GM12878 (cell line): Measurements from ENCODE around the gene SLC9A3. TPM values are rescaled to one million over a fixed set of nuclear protein-coding genes. Genes with fewer than 3 reads are reported as not detected.

ENCODE experiments used
- CBX3 ChIP-seq: fragments of 200-600 bp; sonication (generic); IDR thresholded peaks from 2 replicates; pipeline ENCODE4 v1.6.1; 2016; ENCODE audit warnings: low read depth, borderline replicate concordance
- ETV6 ChIP-seq, 2 experiments: fragments of 450-650 bp in 1 of 2; IDR thresholded peaks in 1 of 2; conservative IDR thresholded peaks in 1 of 2; 2 replicates each; pipeline ENCODE4 v1.6.1; 2014; ENCODE audit warnings: antibody characterized with exemption in 1 of 2, borderline replicate concordance in 1 of 2, low read depth in 1 of 2, mild to moderate bottlenecking in 1 of 2, moderate library complexity in 1 of 2
- HDAC2 ChIP-seq: fragments of 200-600 bp; sonication (generic); IDR thresholded peaks from 2 replicates; pipeline ENCODE4 v1.6.1; 2017
- KAT2A ChIP-seq: conservative IDR thresholded peaks from 2 replicates; pipeline ENCODE4 v1.6.1; 2011; ENCODE audit warnings: low read depth, low read length; ENCODE audit not compliant: control insufficient read depth
- NBN ChIP-seq: fragments of 450-650 bp; IDR thresholded peaks from 2 replicates; pipeline ENCODE4 v1.6.1; 2016
- NFYA ChIP-seq: IDR thresholded peaks from 2 replicates; pipeline ENCODE4 v1.6.1; 2011; ENCODE audit warnings: low read depth, mild to moderate bottlenecking, low read length, improper control_type of control experiment, borderline replicate concordance
- POLR2A ChIP-seq: IDR thresholded peaks from 2 replicates; pipeline ENCODE4 v1.6.1; 2011; ENCODE audit warnings: low read depth, mild to moderate bottlenecking, low read length
- RFX5 ChIP-seq: IDR thresholded peaks from 2 replicates; pipeline ENCODE4 v1.6.1; 2011; ENCODE audit warnings: low read depth, low read length, improper control_type of control experiment
- polyA plus RNA-seq, 11 experiments: library from polyadenylated mRNA; depleted of rRNA in 4 of 11; unstranded in 6 of 11; stranded (reverse) in 5 of 11; fragments of >200 nt; fragmentation: Nextera tagmentation in 4 of 11; fragmentation: Illumina TruSeq in 1 of 11; extraction: Ambion mirVana in 4 of 11; extraction: Trizol in 1 of 11; gene quantifications; 1 replicate in 1 of 11; 2 replicates in 10 of 11; pipeline versions ENCODE4 v1.2.1 to v1.2.3, GENCODE V29; 2011 to 2016; ENCODE audit warnings: inconsistent platforms in 2 of 11, missing spikeins in 2 of 11, low read depth in 1 of 11
- total RNA-seq, 4 experiments: library from RNA; depleted of rRNA in 3 of 4; stranded (reverse); fragments of >200 nt in 3 of 4; fragmentation: Illumina TruSeq in 1 of 4; extraction: Trizol in 1 of 4; gene quantifications; 2 replicates each; pipeline versions ENCODE4 v1.2.1 to v1.2.3, GENCODE V29; 2013 to 2021
- TF ChIP-seq, protein P1 (sequence below): fragments of 450-650 bp; IDR thresholded peaks from 2 replicates; pipeline ENCODE4 v1.6.1; 2017; ENCODE audit warnings: antibody characterized with exemption, mild to moderate bottlenecking, moderate library complexity
- TF ChIP-seq, protein P2 (sequence below): IDR thresholded peaks from 2 replicates; pipeline ENCODE4 v1.6.1; 2011; ENCODE audit warnings: mild to moderate bottlenecking, low read depth, low read length, moderate library complexity; ENCODE audit not compliant: insufficient replicate concordance
- TF ChIP-seq, protein P3 (sequence below): fragments of 450-650 bp; IDR thresholded peaks from 2 replicates; pipeline ENCODE4 v1.6.1; 2018; ENCODE audit warnings: borderline replicate concordance, mild to moderate bottlenecking; ENCODE audit not compliant: partially characterized antibody

SLC9A3 gene
- total and polyA plus RNA-seq, 10 of the 15 experiments (the other 5 are each of a cell fraction or from before 2014, with no cell fraction given), result 0.04 to 5.2 (median 2.3) TPM; not detected in 1

DNA sequence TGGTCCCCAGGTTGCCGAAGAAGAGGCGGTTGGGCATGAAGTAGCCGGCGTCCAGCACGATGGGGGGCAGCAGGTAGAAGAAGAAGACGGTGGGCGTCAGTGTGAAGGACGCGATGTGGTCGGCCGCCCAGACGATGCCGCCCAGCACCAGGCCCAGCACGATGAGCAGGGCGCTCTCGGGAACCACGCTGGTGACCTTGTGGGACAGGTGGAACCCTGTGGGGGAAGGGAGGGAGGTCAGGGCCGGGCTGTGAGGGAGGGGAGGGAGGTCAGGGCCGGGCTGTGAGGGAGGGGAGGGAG is 32.4 kb downstream of the SLC9A3 start (continued):
- TF ChIP-seq NFYA (no peak), ETV6 (conservative IDR thresholded peaks at IDR 0.05 in 1 of 2, IDR thresholded peaks at IDR 0.05 in 1 of 2; ENCODE audit: borderline replicate concordance in 1 of 2, low read depth in 1 of 2) (no peak), RFX5 (no peak), CBX3 (no peak), POLR2A (no peak), HDAC2 (no peak), KAT2A (no peak), NBN (no peak)
- TF ChIP-seq, protein P1, sequence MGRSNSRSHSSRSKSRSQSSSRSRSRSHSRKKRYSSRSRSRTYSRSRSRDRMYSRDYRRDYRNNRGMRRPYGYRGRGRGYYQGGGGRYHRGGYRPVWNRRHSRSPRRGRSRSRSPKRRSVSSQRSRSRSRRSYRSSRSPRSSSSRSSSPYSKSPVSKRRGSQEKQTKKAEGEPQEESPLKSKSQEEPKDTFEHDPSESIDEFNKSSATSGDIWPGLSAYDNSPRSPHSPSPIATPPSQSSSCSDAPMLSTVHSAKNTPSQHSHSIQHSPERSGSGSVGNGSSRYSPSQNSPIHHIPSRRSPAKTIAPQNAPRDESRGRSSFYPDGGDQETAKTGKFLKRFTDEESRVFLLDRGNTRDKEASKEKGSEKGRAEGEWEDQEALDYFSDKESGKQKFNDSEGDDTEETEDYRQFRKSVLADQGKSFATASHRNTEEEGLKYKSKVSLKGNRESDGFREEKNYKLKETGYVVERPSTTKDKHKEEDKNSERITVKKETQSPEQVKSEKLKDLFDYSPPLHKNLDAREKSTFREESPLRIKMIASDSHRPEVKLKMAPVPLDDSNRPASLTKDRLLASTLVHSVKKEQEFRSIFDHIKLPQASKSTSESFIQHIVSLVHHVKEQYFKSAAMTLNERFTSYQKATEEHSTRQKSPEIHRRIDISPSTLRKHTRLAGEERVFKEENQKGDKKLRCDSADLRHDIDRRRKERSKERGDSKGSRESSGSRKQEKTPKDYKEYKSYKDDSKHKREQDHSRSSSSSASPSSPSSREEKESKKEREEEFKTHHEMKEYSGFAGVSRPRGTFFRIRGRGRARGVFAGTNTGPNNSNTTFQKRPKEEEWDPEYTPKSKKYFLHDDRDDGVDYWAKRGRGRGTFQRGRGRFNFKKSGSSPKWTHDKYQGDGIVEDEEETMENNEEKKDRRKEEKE, result no peak
- TF ChIP-seq, protein P2, sequence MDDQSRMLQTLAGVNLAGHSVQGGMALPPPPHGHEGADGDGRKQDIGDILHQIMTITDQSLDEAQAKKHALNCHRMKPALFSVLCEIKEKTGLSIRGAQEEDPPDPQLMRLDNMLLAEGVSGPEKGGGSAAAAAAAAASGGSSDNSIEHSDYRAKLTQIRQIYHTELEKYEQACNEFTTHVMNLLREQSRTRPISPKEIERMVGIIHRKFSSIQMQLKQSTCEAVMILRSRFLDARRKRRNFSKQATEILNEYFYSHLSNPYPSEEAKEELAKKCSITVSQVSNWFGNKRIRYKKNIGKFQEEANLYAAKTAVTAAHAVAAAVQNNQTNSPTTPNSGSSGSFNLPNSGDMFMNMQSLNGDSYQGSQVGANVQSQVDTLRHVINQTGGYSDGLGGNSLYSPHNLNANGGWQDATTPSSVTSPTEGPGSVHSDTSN, result no peak
- TF ChIP-seq, protein P3, sequence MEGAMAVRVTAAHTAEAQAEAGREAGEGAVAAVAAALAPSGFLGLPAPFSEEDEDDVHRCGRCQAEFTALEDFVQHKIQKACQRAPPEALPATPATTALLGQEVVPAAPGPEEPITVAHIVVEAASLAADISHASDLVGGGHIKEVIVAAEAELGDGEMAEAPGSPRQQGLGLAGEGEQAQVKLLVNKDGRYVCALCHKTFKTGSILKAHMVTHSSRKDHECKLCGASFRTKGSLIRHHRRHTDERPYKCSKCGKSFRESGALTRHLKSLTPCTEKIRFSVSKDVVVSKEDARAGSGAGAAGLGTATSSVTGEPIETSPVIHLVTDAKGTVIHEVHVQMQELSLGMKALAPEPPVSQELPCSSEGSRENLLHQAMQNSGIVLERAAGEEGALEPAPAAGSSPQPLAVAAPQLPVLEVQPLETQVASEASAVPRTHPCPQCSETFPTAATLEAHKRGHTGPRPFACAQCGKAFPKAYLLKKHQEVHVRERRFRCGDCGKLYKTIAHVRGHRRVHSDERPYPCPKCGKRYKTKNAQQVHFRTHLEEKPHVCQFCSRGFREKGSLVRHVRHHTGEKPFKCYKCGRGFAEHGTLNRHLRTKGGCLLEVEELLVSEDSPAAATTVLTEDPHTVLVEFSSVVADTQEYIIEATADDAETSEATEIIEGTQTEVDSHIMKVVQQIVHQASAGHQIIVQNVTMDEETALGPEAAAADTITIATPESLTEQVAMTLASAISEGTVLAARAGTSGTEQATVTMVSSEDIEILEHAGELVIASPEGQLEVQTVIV, result no peak
